HG03442 (cell line): Measurements from ENCODE around the gene STPG1.

Experiments
- ATAC-seq: cut with Tn5 transposase; IDR thresholded peaks from one replicate; pipeline ENCODE4 v1.9.1; 2021; ENCODE audit warnings: mild to moderate bottlenecking, moderate library complexity; ENCODE audit not compliant: unreplicated experiment

Gene STPG1

GRCh38 chr1:24319962-24320361 lies 93.6 kb downstream of the STPG1 start:
- no peak for ATAC-seq

DNA sequence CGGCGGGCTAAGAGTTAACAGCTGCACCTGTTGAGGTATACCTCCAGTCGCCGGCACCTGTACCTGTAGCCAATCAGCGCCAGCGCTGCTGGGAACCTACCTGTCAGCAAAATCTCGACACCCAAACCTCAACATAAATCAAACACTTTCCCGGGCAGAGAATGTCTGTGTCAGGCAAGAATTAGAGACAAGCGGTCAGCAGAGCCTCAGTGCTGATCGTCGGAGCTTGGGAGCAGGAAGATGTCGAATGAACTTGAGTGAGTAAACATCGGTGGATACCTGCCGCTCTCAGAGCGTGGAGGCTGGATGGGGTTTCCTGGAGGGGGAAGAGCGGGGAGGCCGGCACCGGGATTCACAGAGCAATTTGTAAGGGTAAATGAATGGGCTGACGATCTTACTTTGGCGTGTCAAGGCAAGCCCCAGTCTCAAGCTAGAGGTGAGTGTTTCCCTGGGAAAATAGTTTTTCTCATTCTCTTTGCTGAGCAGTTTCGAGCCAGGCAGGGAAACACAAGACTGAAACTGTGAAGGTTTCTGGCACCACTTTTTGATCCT lies 94.2 kb downstream of the STPG1 start, which contains the start of gene GRHL3:
Gene GRHL3, plus strand, starts transcription at position 46 of the 552 bp plus-strand sequence. Its CDS starts 195 bp downstream, at position 241.
- ATAC-seq: no peak

GRCh38 chr1:24318615-24319311 lies 94.8 kb downstream of the STPG1 start:
- no peak for ATAC-seq

DNA sequence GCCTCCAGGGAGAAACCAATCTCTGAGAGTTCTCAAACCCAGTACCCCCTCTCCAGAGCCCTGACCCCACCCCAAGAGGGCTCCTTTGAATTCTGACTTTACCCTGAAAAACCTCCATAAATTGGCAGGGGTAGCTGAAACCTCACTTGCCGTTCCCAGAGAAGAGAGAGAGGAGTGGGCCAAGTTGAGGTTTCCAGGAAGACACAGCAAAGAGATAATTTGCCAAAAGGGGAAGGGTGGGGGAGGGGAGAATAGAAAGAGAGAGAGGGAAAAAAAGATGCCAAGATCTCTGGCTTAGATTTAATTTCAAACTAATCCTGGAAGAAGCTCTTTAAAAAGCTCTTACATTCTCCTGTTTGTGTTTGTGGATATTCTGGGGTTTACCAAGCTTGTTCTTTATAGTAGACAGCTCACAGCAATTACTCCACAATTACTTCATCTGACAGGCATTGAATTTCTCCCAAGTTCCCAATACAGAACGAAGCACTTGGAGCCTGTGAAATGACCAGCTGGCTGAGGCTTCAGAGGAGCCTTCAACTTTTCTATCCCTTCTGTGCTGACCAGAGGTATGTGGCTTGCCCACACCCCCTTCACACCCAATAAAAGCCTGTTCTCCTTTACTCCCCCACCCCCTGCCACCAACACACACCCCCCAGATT lies 95.5 kb downstream of the STPG1 start:
- no peak for ATAC-seq

DNA sequence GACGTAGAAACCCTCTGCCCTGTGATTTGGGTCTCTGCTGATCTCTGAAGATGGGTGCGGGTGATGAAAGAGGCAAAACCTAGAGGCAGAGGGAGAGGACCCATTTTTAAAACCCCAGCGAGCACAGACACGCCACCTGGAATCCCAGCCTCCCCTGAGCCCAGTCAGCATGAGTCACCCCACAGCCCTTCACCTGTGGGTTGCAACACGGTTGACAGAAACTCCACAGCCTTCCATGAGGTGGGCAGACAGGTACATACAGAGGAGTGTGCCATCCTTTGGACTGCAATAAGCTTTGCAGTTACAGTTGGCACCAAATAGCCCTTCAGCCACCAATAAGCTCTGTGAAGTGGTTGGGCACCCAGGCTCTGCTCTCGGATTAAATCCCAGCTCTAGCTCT lies 96.5 kb downstream of the STPG1 start:
- ATAC-seq: no peak

DNA sequence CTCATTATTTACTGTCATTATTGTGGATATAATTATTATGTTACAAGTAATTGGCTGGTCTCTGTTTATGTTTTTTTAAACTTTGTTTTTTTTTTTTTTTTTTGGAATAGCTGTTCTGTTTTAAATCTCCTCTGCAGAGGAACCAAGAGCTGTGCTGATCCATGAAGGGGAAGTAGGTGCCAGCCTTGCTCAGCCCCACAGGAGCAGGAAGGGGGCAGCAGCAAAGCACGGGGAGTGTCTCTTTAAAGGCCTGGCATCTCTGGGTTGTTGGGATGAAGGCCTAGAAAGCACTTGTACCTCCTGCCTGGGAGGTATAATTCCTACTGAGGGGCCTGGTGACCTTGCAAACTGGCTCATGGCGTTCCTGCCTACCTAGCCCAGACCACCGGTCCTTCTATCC lies 96.9 kb downstream of the STPG1 start:
- no peak for ATAC-seq

DNA sequence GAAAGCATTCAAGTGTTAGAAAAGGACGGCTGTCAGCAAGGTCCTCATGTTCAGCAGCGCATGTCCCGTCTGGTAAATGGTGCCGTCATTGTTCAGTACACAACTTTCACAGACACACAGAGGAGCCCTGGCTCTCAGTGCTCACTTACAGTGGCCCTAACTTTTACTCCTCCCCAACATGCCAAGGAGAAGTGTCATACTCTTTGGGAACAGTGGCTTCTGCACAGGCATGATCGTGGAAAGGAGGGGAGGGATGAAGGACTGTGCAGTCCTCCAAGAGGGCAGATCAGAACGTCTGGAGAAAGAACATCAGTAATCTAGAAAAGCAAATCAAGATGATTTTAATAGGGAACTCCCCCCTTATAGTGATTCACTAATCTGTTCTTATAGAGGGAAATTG lies 98.2 kb downstream of the STPG1 start:
- ATAC-seq: no peak

GRCh38 chr1:24311741-24312140 lies 101.8 kb downstream of the STPG1 start:
- ATAC-seq: no peak

DNA sequence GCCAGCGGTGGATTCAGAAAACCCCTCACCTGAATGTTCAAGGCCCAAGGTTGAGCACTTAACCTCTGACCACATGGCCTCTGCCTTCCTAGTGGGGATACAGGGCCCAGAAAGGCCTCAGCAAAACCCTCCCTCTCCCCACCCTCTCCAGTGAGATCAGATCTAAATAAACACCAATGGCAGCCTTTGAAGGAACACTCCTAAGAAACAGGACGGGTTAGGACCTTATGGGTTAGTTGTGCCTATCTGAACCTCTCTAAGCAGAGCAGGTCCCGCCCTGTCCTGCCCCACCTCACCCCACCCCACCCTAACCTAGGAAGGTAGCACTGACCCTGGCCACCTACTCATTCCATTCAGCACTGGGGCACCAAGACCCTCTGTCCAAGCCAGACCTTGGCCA lies 102.3 kb downstream of the STPG1 start:
- no peak for ATAC-seq

DNA sequence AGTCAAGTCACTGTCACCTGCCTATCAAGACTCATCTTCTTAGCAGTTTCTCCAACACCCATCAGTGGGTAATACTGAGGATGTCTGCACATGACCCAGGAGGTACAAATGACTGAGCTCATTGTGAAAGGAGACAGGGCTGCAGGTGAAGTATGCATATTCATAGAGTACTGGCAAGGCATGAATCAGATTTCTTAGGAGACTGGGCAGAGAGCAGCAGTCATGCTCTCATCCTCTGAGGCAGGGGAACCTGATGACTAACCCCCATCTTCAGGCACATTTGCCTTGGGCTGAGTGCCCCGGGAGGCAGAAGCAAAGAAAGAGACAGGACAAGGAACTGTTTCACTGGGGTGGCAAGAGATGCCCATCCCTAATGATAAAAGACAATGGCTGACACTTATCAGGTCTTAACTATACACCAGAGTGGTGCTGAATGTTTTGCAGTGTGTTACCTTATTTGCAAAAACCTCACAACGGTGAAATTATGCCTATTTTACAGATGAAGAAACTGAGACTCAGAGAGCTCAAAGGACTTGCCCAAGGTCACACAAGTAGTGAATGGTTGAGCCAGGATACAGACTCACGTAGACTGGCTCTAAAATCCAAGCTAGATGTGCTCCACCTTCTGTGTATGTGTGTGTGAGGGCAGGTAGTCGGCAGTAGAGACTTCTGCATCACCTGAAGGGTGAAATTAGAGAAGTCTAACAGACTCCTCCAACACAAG lies 103.7 kb downstream of the STPG1 start:
- ATAC-seq: no peak

DNA sequence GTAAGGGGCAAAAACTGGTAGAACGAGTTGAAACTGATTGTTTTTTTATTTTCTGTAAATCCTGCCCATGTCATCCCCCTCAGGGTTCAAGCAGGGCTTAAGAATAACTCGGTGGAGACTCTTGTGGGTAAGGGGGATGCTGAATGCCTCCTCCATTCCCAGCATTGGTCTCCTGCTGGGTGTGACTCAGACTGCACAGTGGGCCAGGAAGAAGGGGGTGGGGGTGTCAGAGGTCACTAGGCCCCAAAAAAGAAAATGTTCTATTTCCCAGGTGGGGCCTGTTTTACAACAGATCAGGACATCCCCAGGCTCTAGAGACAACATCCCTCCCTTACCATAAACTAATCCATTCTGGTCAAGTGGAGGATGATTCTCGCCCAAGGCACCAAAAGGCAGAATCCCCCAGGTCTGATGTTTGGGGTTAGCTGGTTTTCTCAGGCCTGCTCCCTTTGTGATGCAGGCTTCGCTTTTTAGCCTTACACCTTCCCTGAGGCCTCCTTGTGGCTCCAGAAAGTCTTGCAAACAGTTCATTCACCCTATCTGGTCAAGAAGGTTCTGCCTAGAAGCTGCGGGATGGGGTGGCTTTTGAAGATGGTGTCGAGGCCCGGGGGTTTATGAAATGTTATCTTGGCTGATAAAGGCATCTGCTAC lies 105.1 kb downstream of the STPG1 start:
- ATAC-seq: no peak
